ENCODE results near the gene EIF4EBP3.

EIF4EBP3 gene

GRCh38 chr5:140547508-140548299, at the start of gene EIF4EBP3:
TSS of gene EIF4EBP3 (plus strand) at chr5:140547662. CDS start at chr5:140547738, 76 bp downstream.
- DNase-seq: peak; percentile 93 to 99 (median 96)
- intact Hi-C loops (cut with DNase I): loop anchor here (5.0 kb wide), 1 partner anchor 145 kb away; the partner anchor contains the start of gene ANKHD1

GRCh38 chr5:140497897-140498296, 49.6 kb upstream of the EIF4EBP3 start:
- intact Hi-C loops (cut with DNase I): no loop called here
- DNase-seq: no peak

GRCh38 chr5:140498591-140498990, 48.9 kb upstream of the EIF4EBP3 start:
- no peak for DNase-seq
- intact Hi-C loops (cut with DNase I): no loop called here

- no peak for DNase-seq
- intact Hi-C loops (cut with DNase I): no loop called here
Measured at GRCh38 chr5:140502834-140503233, 44.6 kb upstream of the EIF4EBP3 start.

DNA sequence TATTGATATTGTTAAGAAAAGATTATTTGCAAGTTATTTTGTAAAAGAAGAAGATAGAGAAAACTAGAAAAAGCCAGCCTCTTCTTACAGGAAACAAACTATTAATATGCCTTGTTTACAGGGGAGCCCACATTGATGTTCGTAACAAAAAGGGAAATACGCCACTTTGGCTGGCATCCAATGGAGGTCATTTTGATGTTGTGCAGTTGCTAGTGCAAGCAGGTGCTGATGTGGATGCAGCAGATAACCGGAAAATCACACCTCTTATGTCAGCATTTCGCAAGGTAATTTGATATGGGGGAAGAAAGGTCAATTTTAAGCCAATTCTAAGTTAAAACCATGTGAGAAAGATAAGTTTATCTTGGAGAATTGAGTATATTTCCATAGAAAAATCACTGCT, 37.6 kb upstream of the EIF4EBP3 start:
- no peak for DNase-seq
- intact Hi-C loops (cut with DNase I): no loop called here

DNA sequence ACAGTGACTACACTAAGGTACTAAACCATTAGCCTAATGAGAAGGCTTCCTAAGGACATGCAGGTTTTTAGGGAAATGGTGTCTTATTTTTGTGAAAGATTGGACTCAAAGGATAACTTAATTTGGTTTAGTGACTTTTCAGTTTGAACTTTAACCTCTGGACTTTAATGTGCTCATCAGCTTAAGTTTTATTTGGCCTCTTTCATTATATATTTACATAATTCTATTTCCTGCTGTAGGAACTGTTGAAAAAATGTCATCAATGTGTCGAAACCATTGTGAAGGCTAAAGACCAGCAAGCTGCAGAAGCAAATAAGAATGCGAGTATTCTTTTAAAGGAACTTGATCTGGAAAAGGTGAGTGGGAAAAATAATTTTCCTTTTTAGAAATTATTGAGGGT, 34.3 kb upstream of the EIF4EBP3 start:
- DNase-seq: no peak
- intact Hi-C loops (cut with DNase I): no loop called here

DNA sequence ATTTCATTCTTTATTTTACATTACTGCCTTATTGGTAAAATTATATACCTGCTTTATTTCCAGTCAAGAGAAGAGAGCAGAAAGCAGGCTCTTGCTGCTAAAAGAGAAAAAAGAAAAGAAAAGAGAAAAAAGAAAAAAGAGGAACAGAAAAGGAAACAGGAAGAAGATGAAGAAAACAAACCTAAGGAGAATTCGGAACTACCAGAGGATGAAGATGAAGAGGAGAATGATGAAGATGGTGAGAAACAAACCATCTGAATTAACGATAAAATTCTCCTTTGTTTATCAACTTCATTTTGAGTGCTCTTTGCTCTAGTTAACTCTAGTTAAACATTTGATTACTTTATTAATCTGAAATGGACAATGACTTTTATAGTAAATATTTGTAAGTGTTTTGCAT, 23.5 kb upstream of the EIF4EBP3 start:
- intact Hi-C loops (cut with DNase I): no loop called here
- DNase-seq: no peak

GRCh38 chr5:140540227-140540626, 7.2 kb upstream of the EIF4EBP3 start:
- no peak for DNase-seq
- intact Hi-C loops (cut with DNase I): no loop called here

GRCh38 chr5:140542972-140543371, 4.5 kb upstream of the EIF4EBP3 start:
- intact Hi-C loops (cut with DNase I): no loop called here
- no peak for DNase-seq

DNA sequence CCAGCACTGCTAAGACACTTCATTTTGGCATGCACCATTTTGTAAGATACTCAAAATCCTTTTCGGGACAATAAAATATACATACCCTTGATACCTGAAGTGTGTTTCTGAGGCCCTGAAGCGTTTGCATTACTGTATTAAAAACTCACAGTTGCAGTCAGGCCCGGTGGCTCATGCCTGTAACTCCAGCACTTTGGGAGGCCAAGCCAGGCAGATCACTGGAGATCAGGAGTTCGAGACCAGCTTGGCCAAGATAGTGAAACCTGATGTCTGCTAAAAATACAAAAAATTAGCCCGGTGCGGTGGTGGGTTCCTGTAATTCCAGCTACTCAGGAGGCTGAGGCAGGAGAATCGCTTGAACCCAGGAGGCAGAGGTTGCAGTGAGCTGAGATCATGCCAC, 2.5 kb upstream of the EIF4EBP3 start:
- intact Hi-C loops (cut with DNase I): loop anchor here (5.0 kb wide), 1 partner anchor 143 kb away; the partner anchor contains the start of gene ANKHD1

DNA sequence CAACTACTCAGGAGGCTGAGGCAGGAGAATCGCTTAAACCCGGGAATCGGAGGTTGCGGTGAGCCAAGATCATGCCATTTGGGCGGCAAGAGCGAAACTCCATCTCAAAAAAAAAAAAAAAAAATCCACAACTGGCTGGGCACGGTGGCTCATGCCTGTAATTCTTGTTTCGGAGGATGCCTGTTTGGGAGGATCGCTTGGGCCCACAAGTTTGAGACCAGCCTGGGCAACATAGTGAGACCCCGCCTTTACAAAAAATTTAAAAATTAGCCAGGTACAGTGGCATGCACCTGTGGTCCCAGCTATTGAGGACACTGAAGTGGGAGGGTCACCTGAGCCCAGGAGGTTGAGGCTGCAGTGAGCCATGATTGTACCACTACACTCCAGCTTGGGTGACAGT, 1.9 kb upstream of the EIF4EBP3 start:
- no peak for DNase-seq
- intact Hi-C loops (cut with DNase I): loop anchor here (5.0 kb wide), 1 partner anchor 143 kb away; the partner anchor contains the start of gene ANKHD1

More for the DNA sequence above, 2.5 kb upstream of the EIF4EBP3 start:
- DNase-seq: no peak

DNA sequence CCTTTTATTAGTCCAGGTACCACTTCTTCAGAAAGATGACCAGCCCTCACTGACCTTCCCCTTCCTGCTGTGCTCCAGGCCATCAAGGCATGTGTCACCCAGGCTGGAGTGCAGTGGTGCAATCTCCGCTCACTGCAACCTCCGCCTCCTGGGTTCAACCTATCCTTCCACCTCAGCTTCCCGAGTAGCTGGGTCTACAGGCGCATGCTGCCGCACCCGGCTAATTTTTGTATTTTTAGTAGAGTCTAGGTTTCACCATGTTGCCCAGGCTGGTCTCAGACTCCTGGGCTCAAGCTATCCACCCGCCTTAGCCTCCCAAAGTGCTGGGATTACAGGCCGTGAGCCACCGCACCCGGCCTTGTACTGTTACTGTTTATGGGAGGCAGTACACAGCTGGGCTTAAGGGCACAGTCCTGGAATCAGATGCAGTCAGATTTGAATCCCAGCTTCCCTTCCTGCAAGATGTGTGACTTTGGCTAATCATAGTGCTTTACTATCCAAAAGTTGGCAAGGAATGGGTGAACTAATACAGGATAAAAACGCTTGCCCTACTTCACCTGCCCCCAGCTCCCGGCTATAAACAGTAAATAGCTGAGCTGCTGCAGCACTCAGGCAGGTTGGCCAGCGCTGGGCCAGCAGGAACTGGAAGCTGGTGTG, 483 bp upstream of the EIF4EBP3 start:
- no peak for DNase-seq
- intact Hi-C loops (cut with DNase I): loop anchor here (5.0 kb wide), 1 partner anchor 145 kb away; the partner anchor contains the start of gene ANKHD1

- intact Hi-C loops (cut with DNase I): loop anchor here (5.0 kb wide), 1 partner anchor 146 kb away; the partner anchor contains the start of gene ANKHD1
- DNase-seq: no peak
Measured at GRCh38 chr5:140548300-140548688, 832 bp downstream of the EIF4EBP3 start.

- intact Hi-C loops (cut with DNase I): loop anchor here (5.0 kb wide), 1 partner anchor 146 kb away; the partner anchor contains the start of gene ANKHD1
- DNase-seq: no peak
Measured at GRCh38 chr5:140548791-140549190, 1.3 kb downstream of the EIF4EBP3 start.

DNA sequence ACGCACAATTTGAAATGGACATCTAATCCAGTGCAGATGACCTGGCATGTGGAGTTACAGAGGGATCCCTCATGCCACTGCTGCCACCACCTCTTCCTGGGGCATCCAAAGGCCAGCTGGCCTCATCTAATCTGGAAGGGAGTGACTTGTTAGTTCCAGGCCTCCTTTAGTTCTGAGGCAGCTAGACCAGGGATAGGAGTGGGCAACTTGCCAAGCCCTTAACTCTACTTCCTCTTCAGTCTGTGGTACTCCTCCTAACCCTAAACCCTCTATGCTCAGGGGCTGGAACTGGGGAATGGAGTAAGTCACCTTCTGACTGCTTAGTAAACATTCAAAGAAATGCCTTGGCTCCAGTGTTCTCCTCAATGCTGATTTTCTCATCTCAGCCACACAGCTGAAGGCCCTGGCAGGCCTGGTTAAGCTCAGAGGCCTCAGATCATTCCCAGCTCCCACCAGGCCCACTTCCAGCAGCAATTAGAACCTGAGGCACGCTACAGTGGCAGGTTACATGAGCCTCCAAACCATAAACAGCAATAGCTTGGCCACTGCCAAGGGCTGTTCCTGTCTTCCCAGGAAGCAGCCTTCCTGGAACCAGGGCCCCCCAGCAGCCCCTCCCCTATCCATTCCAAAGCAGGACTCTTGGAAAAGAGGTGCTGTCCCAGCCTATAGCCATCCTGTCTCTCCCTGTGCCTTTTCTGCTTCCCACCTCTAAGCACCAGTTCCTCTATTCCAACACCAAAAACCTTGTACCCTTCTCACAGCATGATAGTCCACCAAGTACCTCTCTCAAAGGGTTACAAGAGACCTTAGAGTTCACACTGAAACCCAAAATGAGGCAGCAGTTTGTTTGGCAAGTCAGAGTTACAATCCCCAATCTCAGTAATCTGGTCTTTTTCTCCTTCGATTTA, 2.0 kb downstream of the EIF4EBP3 start:
- intact Hi-C loops (cut with DNase I): loop anchor here (5.0 kb wide), 1 partner anchor 147 kb away; the partner anchor contains the start of gene ANKHD1
- DNase-seq: peak in 1 of 10 donors; percentile 21

DNA sequence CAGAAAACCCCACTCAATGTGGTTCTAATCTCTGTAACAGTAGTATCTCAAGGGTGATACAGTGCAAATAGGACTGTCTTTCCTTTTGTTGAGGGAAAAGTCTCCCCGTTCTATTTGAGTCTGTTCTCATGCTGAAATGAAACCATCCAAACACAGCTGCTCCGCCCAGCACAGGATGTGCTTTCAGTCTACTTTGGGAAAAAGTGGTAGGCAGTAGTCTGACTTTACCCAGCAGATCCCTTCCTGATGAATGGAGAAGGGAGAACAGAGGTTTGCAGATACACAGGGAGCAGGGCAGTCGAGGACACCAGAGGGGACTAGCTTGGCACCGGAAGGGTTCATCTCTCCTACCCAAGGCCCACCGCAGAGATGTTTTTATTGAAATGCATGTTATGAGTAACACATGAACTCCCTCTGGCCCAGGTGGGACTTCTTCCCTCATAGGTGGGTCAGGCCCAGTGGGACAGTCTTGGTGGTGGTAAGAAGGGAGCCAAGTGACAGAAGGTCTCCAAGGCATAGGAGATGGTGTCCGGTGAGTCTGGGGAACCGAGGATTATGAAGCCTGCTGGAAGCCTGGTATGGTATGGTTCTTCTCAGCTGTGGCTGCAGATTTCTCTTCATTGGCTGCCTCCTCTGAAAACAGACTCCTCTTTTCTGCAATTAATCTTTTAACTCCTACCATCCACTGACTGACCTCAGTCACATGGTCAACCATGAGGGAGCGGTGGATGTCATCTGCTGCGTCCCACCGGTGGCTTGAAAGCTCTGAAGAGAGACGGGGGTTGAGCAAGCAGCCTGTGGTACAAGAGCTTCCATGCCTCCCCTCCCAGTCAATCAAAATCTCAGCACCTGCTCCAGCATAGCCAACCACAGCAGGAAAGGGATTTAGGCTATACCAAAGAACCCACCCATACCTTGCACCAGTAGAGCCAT, 3.0 kb downstream of the EIF4EBP3 start:
- intact Hi-C loops (cut with DNase I): no loop called here
- peak in 3 of 10 donors; percentile 17 to 78 (median 48) for DNase-seq

DNA sequence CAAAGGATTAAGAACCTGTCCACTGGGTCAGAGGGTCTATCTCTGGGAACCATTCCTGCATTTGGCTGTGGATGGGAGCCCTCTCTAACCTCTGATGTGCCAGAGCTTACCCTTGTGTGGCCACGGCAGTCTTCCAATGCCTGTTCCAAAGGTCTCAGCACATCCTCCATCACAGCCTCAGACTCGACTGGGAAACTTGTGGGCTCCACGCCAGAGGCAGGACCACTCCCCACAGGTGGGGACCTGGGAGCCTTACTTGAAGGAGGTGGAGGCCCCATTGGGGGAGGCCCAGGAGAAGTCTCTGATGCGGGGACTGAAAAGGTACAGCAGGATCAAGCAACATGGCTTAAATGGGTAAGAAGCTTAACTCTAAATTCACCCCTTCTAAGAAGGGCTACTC, 4.4 kb downstream of the EIF4EBP3 start:
- intact Hi-C loops (cut with DNase I): no loop called here
- DNase-seq: no peak

GRCh38 chr5:140553657-140554056, 6.2 kb downstream of the EIF4EBP3 start:
- intact Hi-C loops (cut with DNase I): no loop called here
- DNase-seq: no peak

- intact Hi-C loops (cut with DNase I): no loop called here
- DNase-seq: no peak
Measured at GRCh38 chr5:140554454-140554853, 7.0 kb downstream of the EIF4EBP3 start.
